Parathyroid adenoma (tissue), 2 donors: ENCODE results near the gene H6PD.

Experiments
- H2AFZ ChIP-seq: fragments of 300-600 bp; sonication (generic); one replicate; pipeline ENCODE4 v1.7.0; 2017; ENCODE audit warnings: antibody characterized with exemption, mild to moderate bottlenecking
- H3K27ac ChIP-seq: fragments of 300-600 bp; sonication (generic); one replicate; pipeline ENCODE4 v1.7.0; 2017
- H3K27me3 ChIP-seq: fragments of 300-600 bp; sonication (generic); one replicate; pipeline ENCODE4 v1.7.0; 2017; ENCODE audit warnings: low read length; ENCODE audit not compliant: control insufficient read depth, insufficient read depth
- H3K36me3 ChIP-seq: fragments of 300-600 bp; sonication (generic); one replicate; pipeline ENCODE4 v1.7.0; 2017; ENCODE audit warnings: low read length; ENCODE audit not compliant: control insufficient read depth, insufficient read depth
- H3K4me1 ChIP-seq: fragments of 300-600 bp; sonication (generic); one replicate; pipeline ENCODE4 v1.7.0; 2017; ENCODE audit warnings: control low read depth
- H3K4me2 ChIP-seq: fragments of 300-600 bp; sonication (generic); one replicate; pipeline ENCODE4 v1.7.0; 2017; ENCODE audit warnings: low read length
- H3K4me3 ChIP-seq: fragments of 300-600 bp; sonication (generic); one replicate; pipeline ENCODE4 v1.7.0; 2017; ENCODE audit warnings: low read depth, low read length
- H3K79me2 ChIP-seq: fragments of 300-600 bp; sonication (generic); one replicate; pipeline ENCODE4 v1.7.0; 2017; ENCODE audit warnings: control low read depth
- H3K9ac ChIP-seq: fragments of 300-600 bp; sonication (generic); one replicate; pipeline ENCODE4 v1.7.0; 2017; ENCODE audit warnings: mild to moderate bottlenecking
- H3K9me3 ChIP-seq: fragments of 300-600 bp; sonication (generic); one replicate; pipeline ENCODE4 v1.7.0; 2017; ENCODE audit warnings: low read length; ENCODE audit not compliant: control insufficient read depth
- CTCF ChIP-seq: fragments of 300-600 bp; sonication (generic); IDR thresholded peaks from one replicate; pipeline ENCODE4 v1.7.0; 2017; ENCODE audit warnings: antibody characterized with exemption, mild to moderate bottlenecking
- donor health status: primary hyperparathyroidism.

H6PD gene

GRCh38 chr1:9228609-9229008 is 6.0 kb upstream of the H6PD start:
- Histone ChIP-seq H3K9me3 (no peaks in the 10 kb centered on the region), H3K9ac (no peak overlapping the region), H3K79me2 (no peaks in the 10 kb centered on the region), H3K27ac (no peak overlapping the region), H3K4me1 (peaks cover 4% of the 10 kb centered on the region), H3K4me3 (no peak overlapping the region), H3K27me3 (no peaks in the 10 kb centered on the region), H2AFZ (no peak overlapping the region), H3K36me3 (no peaks in the 10 kb centered on the region), H3K4me2 (no peak overlapping the region)
- no peak for TF ChIP-seq CTCF

GRCh38 chr1:9229549-9229948 is 5.0 kb upstream of the H6PD start:
- H2AFZ ChIP-seq, result no peak overlapping the region
- no peak overlapping the region for H3K9ac ChIP-seq

GRCh38 chr1:9230869-9231533 is 3.6 kb upstream of the H6PD start:
- no peak overlapping the region for H3K9ac ChIP-seq
- H3K79me2 ChIP-seq, result no peaks in the 10 kb centered on the region
- no peaks in the 10 kb centered on the region for H3K9me3 ChIP-seq
- H3K4me3 ChIP-seq, result no peak overlapping the region
- no peak overlapping the region for H2AFZ ChIP-seq
- no peak overlapping the region for H3K27ac ChIP-seq
- no peak for TF ChIP-seq CTCF
- no peak overlapping the region for H3K4me2 ChIP-seq
- H3K4me1 ChIP-seq, result no peaks in the 10 kb centered on the region
- no peaks in the 10 kb centered on the region for H3K27me3 ChIP-seq
- H3K36me3 ChIP-seq, result no peaks in the 10 kb centered on the region

More at GRCh38 chr1:9229549-9229948, 5.0 kb upstream of the H6PD start:
- Histone ChIP-seq H3K4me3 (no peak overlapping the region), H3K4me2 (no peak overlapping the region), H3K36me3 (no peaks in the 10 kb centered on the region), H3K27ac (no peak overlapping the region), H3K9me3 (no peaks in the 10 kb centered on the region), H3K27me3 (no peaks in the 10 kb centered on the region), H3K79me2 (no peaks in the 10 kb centered on the region), H3K4me1 (peaks cover 4% of the 10 kb centered on the region)
- TF ChIP-seq CTCF, result no peak

DNA sequence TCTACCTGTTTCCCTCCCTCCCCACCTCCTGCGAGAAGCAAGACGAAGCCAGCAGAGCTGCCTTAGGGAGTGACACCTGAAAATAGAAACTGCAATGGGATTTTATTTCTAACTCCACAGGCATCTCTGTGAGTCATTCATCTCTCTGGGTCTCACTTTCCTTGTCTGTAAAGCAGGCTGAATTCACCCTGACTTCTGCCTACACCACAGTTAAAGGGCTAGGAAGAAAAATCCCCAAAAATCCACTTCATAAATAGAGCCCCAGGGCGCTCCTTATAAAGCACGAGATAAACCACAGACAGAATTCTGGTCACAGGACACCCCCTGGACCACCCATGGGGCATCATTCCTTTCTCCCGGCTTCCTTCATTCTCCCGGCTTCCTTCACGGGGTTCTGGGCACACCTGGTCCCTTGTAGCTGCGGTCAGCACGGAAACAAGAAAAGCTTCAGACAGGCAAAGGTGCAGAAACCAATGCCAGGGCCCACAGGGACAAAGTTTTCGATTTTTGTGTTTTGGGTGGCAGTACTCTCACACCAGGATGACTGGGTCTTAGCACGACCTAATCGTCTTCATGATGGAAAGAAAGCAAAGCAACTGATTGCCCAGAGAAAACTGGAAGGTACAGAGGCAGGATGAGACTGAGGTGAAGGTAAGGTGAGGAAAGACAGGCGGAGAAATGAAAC is 2.8 kb upstream of the H6PD start:
- H3K27ac ChIP-seq, result no peak overlapping the region
- H3K4me1 ChIP-seq, result no peaks in the 10 kb centered on the region
- H2AFZ ChIP-seq, result no peak overlapping the region
- H3K9ac ChIP-seq, result no peak overlapping the region
- H3K79me2 ChIP-seq, result no peaks in the 10 kb centered on the region
- H3K27me3 ChIP-seq, result no peaks in the 10 kb centered on the region
- no peak overlapping the region for H3K4me3 ChIP-seq
- no peaks in the 10 kb centered on the region for H3K9me3 ChIP-seq
- TF ChIP-seq CTCF, result no peak
- H3K36me3 ChIP-seq, result no peaks in the 10 kb centered on the region
- H3K4me2 ChIP-seq, result no peak overlapping the region
